HG02642 (cell line): ENCODE results near the gene FHIT.

Experiments used
- ATAC-seq: cut with Tn5 transposase; IDR thresholded peaks from one replicate; pipeline ENCODE4 v1.9.1; 2021; ENCODE audit warnings: mild to moderate bottlenecking; ENCODE audit not compliant: unreplicated experiment, poor library complexity

Gene FHIT

DNA sequence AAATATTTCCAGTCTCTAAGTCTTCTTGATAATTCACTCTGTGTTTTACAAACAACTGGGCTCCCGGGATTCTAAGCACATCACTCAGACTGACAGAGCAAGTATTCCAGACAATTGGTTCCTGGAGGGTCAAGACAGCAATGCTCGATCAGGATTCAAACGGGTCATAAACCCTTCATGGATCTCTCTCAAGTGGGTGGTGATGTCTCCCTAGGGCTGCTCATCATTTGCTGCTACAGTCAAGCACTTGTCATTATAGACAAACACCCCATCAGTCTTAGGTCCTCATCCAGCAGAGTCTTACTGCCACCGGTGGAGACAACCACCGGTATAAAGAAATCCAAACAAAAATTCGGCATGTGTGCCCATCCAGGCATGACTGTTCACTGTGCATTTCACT lies 921.1 kb downstream of the FHIT start:
- ATAC-seq: no peak

DNA sequence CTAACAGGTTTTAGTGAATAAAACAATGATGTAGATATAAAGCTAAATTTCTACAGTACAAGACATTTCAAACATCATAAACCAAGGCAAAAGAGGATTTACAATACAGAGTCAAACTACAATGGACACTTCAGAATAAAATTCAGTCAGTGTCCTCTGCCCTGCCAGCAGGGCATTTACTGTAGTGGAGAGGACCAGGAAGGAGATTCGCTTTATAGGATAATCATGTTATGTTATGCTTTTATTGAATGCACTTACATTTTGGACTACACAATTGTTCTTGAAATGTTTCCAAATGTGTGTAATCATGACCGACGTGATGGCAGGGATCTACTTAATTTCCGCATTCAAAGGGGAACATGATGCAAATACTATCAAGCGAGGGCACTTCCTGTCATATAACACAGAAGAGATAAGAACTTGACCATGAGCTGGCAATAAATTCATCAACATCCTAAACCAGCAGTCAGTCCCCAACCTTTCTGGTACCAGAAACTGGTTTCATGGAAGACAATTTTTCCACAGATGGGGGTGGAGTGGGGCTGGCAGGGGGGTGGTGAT lies 925.6 kb downstream of the FHIT start:
- no peak for ATAC-seq

DNA sequence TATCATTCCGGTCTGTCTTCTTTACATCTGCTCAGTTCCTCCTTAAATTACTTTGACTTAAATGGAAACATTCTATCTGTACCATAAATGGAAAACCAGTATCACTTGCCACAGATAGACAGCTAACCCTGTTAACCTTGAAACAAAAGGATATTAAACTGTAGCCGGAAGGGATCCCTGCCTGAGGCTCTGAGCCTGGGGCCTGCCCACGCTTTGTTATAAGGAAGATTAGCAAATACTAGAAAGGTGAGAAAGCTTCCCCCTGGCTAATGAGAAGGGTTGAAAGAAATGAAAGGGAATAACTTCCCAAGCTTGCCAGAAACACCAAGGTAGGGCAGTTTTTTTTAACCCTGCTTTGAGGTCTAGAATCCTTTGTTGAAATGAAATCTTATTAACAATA lies 927.6 kb downstream of the FHIT start:
- no peak for ATAC-seq

DNA sequence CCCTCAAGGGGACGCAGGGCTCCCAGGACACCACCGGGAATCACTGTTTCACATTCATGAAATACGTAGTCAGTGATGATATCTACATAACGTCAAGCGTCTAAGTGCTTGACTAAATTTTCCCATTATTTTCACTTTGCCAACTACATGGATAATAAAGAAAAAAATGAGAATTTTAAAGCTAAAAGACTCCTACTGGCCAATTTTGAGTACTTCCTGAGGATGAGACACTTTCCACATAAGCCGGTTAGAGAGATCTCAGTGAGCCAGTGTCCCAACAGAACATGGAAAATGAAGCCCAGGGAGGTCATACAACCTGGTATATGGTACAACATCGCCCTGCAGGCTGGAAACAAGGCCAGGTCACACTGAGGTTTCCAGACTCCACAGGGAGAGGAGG lies 928.1 kb downstream of the FHIT start:
- no peak for ATAC-seq

DNA sequence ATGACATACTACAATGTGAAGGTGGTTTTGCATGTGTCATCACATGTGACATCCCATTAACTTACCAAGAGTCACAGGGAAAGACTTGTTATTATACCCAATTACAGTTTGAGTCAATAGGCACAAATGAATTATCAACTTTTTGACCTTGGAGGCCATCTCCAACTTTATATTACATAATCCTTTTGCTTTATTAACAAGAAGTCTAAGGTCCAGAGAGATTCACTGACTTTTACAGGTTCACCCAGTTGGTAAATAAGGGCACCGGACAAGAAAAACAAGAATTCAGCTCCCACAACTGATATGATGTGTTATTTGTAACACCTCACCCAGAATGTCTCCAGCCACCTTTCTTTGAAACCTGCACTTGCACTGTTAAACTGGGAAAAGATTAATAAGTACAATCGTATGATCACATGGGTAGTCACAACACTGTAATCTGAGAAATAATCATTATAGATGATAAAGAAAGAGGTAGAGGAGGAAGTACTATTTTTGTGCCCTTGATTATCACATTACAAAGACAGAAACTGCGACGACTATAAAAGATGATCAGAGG lies 928.9 kb downstream of the FHIT start:
- ATAC-seq: no peak

DNA sequence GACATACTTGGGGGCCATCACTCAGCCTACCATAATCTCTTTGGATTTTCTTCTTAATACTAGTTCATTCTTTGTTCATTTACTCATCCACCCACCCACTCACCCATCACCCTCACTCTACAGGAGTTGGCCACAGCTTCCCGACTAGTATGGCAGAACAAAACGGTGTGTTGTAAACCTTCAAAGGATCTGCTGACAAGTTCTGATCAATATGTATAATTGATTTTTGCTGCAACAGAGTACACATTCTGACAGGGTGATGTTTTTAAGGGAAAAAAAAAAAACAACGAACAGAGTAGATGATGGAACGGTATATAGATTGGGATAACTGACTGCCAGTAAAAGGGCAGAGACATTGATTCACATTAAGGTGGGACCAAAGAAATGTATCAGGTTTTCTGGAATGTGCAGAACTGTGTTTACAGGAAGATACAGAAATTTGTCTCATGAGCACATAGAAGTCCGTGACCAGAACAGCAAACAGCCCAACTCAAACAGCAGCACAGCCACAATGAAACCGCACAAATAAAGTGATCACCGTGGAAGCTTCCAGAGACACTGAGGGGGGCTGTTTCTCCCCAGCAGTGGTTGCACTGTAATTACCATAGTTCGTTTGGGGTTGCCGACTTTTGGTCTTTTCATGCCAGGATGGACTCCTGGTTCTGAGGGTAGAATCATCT lies 931.9 kb downstream of the FHIT start:
- no peak for ATAC-seq

DNA sequence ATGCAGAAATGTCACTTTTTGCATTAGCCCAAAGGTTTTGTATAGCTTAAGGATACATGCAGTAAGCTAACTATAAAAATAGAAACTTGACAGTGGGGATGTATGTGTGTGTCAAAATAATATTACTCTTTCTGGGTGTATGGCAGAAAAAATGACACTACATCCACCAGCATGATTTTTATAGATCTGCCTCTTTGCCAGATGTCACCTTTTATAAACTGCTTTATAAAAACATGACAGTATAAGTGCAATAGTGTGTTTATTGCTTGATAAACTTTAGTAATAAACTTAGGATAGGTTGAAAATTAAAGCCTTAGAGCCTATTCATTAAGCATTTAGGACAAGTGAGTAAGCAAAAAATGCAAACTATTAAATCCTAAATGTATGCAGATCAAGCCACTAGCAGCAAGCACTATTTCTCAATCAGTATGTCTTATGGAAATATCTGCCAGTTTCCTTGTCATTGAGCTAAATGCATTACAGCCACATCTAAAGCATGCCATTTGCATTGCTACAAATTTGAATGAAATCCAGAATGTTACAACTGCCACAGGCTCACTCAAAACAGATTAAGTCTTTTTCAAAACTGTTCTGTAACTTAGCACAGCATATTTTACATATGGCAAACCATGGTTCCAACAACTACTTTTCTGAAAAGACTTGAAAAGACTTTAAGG lies 935.0 kb downstream of the FHIT start:
- ATAC-seq: no peak

DNA sequence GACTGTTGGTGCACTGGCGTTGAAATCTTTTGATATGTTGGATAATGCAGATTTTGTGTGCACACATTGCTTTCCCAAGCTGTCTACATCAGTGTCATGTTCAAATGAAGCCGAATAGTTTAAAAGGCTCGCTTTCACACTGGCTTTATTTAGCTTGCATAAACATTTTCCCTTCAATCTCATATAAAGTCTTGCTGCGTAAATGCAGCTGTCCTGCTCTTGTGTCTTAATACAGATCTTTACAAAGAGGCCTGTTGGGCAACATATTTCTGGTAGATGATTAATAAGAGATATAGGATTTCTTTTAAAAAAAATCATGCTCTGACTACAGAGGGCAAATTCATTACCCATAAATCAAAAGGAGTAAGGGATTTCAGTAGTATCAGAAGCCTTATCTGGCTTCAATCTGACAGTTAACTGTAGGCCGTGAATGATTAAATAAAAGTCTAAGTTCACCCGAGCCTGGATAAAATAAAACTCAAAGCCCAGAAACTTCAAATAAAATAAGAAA lies 937.2 kb downstream of the FHIT start:
- no peak for ATAC-seq

DNA sequence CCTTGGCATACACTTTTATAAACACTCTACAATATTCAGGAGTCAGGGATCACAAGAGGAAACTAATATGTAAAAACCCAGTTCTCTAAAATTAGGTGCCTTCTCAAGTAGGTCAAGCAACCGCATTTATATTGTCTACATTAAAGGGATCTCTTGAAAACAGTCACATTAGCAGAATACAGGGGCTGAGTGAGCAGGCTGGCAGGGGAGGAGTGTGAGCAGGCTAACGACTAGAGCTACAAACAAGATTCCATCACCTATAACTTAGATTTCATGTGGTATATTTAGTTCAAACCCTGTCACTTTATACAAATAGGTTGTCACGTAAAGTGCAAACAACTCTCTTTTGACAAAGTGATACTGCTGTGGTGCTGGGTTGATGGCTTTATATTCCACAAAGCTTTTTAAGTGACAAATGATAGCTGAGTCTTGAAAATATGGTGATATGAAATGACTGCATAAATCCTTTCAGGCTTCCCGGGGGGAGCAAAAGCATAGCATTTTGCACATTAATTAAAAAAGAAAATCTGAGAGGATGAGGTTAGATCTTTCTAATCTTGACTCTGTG lies 937.9 kb downstream of the FHIT start:
- ATAC-seq: no peak

DNA sequence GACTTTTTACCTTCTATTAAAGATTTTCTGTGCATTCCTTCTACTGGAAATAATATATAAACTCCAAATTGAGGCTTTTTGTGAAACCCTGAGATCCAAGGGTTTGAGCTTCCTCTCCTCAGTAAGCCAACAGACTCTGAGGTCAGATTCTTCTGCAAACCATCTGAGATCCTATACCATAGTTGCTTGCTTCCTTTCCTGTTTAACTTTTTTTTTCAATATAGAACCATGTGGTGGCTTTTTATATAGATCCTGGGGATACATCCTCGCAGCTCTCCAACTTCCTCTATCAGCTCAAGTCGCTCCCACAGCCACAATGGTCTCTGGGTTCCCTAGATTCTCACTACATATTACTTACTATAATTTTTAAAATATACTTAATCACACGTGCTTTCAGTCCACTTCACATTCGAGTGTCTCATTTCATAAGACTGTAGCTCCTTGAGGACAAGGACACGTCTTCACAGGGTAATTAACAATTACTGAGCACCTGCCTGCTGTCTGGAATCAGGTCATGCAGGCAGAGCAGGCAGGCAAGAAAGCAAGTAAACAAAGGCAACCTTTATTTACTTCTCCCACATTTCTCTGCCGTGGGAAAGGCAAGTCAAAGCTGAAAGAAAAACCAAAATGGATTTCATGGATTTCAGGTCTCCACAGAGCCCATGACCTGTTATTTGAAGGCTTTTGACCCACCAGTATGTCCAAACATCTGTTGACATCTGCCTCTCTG lies 941.5 kb downstream of the FHIT start:
- no peak for ATAC-seq

DNA sequence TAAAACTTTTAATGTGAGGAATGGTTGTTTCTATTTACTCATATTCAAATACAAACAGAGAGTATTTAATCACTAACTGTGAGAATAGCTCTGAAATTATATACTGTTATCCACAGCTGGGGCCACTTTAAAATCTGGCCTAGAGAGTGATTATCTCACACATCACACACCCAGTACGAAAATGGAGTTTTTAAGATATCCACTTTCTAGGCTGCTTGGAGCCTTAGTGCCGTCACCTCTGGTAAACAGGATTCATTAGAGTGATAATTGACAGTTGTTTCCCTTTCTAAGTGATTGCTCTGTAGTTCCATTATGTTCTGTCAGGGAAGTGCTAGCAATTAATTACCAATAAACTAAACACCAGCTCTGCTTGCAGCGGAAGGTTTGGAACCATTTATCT lies 942.4 kb downstream of the FHIT start:
- ATAC-seq: no peak

DNA sequence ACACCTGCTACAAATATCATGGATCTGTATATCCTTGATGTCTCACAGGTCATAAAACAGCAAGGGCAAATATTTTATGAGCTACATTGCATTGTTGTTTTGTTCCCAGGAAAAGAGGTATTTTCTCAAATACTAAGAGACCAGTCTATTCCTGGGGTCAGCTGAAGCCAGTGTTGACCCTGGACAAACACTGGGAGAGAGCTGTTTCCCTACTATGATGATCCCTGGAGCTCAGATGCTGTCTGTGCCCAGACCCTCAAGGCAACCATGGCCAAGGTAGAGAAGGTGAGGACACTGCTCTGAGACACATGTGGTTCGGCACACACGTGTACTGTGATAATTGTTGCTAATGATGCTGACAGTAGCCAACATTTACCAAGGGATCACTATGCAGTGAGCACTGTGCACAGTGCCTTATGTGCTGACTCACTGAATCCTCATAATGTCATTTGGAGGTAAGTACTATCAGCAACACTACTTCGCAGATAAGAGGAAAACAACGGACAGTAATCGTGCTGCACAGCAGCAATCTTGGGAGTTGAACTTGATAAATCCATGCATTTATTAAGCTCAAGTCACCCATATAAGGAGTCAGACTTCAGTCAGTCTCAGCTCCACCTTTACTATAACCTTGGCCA lies 943.6 kb downstream of the FHIT start:
- ATAC-seq: no peak

DNA sequence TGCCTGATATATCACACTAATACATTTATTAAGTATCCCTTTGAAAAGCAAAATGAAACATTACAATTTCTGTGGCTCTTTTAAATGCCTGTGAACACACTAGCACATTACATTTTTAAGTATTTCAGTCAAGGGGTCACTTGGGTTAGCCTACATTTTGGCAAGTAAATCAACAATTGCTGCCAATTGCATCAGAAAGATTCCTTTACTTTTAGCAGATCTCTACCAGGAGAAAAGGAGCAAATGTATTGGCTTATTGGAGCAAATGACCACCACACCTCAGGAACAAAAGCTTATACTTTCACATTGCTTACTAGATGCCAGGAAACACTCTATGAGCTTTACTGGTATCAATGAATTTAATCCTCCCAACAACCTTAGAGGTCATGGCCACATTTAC lies 947.1 kb downstream of the FHIT start:
- ATAC-seq: no peak

DNA sequence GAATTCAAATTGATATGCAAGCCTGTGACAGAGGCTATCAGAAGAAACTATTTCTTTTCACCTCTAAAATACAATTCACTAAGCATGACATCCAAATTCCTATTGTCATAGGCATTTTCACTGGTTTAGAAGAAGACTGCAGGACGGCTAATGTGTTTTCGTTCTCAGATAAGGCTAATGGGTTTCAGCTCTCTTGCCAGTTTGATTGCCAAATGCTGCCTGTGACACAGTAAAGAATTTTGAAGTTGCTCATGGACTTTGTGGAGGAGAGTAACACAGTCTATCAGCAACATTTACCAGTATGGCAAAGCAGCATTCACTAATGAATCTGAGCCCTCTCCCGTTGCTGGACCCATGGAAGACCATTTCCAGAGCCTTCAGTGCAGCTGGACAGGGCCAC lies 948.1 kb downstream of the FHIT start:
- no peak for ATAC-seq

DNA sequence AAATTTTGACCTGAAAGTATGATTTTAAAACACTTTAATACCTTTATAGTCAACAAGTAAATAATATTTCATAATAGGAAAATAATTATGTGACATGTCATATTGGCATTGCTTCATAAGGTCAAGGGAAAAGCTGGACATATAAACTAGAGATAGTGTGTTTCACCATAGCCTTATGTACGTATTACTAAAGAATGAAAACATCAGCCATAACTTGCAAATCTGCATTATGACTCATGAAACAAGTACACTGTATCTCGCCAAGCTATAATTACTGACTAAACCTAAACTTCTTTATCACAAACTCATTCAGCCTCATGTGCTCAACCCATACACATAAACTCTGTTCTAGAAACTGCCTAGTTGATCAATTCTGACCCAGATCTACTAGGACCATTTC lies 950.1 kb downstream of the FHIT start:
- ATAC-seq: no peak

DNA sequence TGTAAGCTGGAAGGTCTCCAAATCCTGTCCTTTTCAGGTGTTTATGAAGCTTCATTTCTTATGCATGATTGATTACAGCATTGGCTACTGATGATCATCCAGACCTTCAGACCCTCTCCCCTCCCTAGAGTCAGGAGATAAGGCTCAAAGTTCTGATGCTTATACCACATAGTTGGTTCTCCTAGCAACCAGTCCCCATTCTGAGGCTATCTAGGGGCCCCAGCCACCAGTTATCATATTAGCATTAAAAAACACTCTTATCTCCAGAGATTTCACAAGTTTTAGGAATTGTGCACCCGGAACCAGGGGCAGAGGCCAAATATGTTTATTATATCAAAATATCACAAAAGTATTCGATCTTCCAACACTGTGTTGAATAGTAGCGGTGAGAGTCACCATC lies 953.1 kb downstream of the FHIT start:
- ATAC-seq: no peak

DNA sequence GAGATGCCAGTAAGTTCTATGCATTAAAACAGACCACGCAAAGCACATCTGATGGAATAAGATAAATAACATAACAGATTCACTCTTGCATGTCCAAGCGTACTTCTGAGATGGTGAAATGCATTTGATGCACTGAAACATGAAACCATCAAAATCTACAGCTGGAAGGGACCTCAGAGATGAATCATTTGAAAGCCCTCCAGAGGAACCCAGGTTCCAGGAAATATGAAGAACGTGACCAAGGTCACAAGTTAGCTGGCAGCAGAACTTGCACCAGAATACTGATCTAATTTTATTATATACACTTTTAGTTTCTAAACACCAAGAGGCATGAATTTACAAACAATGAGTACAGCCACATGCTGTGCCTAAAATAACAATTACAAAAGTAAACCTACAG lies 957.1 kb downstream of the FHIT start:
- ATAC-seq: no peak

DNA sequence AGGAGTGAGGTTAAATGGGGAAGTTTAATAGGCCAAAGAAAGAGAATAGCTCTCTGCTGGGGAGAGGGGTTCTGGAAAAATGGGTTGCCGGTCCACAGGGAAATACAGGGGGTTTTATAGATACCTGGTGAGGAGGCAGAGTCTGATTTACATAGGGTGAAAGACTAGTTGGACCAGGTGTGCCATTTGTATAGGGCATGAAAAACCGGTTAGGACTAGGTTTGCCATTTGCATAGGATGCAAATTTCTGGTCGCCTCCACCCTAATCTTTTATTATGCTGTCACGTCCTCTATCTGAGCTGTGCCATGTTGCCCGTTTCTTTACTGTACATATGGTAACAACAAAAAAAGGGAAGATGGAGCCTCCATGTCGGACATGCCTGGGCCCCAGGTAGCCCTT lies 960.1 kb downstream of the FHIT start:
- ATAC-seq: no peak

DNA sequence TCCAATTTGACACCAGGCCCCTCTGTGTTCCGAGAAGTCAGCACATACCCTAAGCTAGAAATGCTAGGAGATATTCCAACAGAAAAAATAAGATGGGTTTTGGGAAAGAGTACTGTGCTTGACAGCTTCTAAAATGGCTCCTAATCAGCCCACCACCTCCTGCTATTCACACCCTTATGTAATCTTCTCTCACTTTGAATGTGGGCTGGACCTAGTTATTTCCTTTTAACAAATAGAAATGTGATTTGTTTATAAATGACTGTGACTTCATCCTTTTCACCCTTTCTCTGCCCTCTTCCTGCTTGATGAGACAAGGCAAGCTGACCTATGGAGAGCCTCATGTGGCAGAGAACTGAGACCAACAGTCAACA lies 961.1 kb downstream of the FHIT start:
- ATAC-seq: no peak
